ENCODE measurements around the gene ZNF132. TPM values are rescaled to one million over a fixed set of nuclear protein-coding genes. Genes with fewer than 3 reads are reported as not detected.

The ZNF132 gene
- total RNA-seq, 1 experiment from 2014 or later = 1.5 TPM

DNA sequence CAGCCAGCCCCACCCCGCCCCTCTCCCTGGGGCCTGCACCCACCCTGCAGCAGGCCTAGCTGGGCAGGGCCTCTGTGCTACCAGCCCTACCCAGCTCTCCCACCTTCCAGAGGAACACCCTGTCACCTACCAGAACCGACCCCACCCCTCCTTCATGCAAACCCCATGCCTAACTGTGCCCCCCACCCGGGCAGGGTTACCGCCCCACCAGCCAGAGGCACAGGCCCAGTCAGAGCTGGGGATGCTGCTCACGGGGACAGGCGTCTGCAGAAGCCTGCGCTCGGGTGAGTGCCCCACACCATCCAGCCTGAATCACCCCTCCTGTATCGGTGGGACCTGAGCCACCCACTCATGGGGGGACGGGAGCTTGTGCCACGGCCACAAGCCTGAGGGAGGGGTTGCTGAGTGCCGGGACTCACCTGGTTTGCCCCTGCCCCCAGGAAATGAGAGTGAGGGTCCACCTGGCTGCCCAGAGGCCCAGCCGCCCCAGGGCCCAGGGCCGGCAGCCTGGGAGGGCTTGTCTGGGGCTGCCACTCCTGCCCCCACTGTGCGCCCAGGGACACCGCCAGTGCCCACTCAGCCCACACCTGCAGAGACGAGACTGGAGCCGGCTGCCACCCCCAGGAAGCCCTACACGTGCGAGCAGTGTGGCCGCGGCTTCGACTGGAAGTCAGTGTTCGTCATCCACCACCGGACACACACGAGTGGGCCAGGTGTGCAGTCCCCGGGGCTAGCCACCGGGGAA, 40.0 kb upstream of the ZNF132 start:
- H3K4me3 ChIP-seq = no peak overlapping the region
- no peaks in the 10 kb centered on the region for H3K36me3 ChIP-seq (ENCODE audit: low read depth)
- H3K79me2 ChIP-seq (ENCODE audit: low read depth) = no peaks in the 10 kb centered on the region
- H3K27me3 ChIP-seq (ENCODE audit: insufficient read depth, low read depth) = no peaks in the 10 kb centered on the region
- ChIA-PET POLR2A (ENCODE audit: unreplicated experiment) (interaction anchor here (0.6 kb wide), 1 partner anchor 31 kb away, joined by 8 read pairs; no protein-coding TSS in a partner anchor), CTCF (no interaction called here)
- no peaks in the 10 kb centered on the region for H3K9me3 ChIP-seq (ENCODE audit: insufficient read depth, low read depth)
- H3K27ac ChIP-seq = no peak overlapping the region
- no peaks in the 10 kb centered on the region for H4K20me1 ChIP-seq (ENCODE audit: insufficient read depth)
- BruUV-seq (replicated peaks) = no TSS peak
- H3K4me1 ChIP-seq (replicated peaks; ENCODE audit: insufficient read depth) = peaks cover 17% of the 10 kb centered on the region; the same call in 1 of the 2 replicates
- no peak overlapping the region for H3K4me2 ChIP-seq
- intact Hi-C loops (cut with micrococcal nuclease; ENCODE audit: unreplicated experiment) = loop anchor here (5.0 kb wide), 1 partner anchor 98 kb away; the partner anchor contains the start of gene ZNF837
- no peaks in the 10 kb centered on the region for H3K9me2 ChIP-seq (ENCODE audit: insufficient read depth)
- DNase-seq = no peak
- no peak overlapping the region for H2AFZ ChIP-seq
- no peak for TF ChIP-seq EZH2 (IDR thresholded peaks at IDR 0.05; ENCODE audit: low read depth)
- TF ChIP-seq, protein P1, sequence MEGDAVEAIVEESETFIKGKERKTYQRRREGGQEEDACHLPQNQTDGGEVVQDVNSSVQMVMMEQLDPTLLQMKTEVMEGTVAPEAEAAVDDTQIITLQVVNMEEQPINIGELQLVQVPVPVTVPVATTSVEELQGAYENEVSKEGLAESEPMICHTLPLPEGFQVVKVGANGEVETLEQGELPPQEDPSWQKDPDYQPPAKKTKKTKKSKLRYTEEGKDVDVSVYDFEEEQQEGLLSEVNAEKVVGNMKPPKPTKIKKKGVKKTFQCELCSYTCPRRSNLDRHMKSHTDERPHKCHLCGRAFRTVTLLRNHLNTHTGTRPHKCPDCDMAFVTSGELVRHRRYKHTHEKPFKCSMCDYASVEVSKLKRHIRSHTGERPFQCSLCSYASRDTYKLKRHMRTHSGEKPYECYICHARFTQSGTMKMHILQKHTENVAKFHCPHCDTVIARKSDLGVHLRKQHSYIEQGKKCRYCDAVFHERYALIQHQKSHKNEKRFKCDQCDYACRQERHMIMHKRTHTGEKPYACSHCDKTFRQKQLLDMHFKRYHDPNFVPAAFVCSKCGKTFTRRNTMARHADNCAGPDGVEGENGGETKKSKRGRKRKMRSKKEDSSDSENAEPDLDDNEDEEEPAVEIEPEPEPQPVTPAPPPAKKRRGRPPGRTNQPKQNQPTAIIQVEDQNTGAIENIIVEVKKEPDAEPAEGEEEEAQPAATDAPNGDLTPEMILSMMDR (conservative IDR thresholded peaks at IDR 0.05) = no peak
- H3F3A ChIP-seq (ENCODE audit: insufficient read depth, low read depth) = peaks cover 8% of the 10 kb centered on the region

DNA sequence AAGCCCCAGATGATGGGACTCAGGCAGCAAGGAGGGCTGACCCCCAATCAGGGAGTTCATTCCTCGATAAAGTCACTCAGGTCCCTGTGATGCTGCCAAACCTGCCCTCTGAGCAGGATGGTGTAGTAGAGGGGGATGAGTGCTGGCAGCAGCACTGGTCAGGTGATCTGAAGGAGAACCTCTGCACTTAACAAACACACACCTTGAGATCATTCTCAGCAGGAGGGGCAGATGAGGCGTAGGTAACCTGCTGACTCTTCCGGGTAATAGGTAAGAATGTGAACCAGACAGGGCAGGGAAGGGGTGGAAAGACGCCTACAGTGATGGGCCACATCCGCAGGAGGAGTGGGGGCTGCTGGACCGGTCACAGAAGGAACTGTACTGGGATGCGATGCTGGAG, 39.4 kb upstream of the ZNF132 start:
- Histone ChIP-seq H3K4me2 (no peak overlapping the region), H3K27ac (no peak overlapping the region), H3K9me2 (ENCODE audit: insufficient read depth) (no peaks in the 10 kb centered on the region), H3K4me3 (no peak overlapping the region), H3K79me2 (ENCODE audit: low read depth) (no peaks in the 10 kb centered on the region), H2AFZ (no peak overlapping the region), H3K36me3 (ENCODE audit: low read depth) (no peaks in the 10 kb centered on the region), H3K27me3 (ENCODE audit: insufficient read depth, low read depth) (no peaks in the 10 kb centered on the region), H3K9me3 (ENCODE audit: insufficient read depth, low read depth) (no peaks in the 10 kb centered on the region), H3F3A (ENCODE audit: insufficient read depth, low read depth) (peaks cover 9% of the 10 kb centered on the region), H3K4me1 (replicated peaks; ENCODE audit: insufficient read depth) (peaks cover 18% of the 10 kb centered on the region; the same call in 1 of the 2 replicates), H4K20me1 (ENCODE audit: insufficient read depth) (no peaks in the 10 kb centered on the region)
- POLR2A ChIA-PET (ENCODE audit: unreplicated experiment) = interaction anchor here (0.6 kb wide), 1 partner anchor 31 kb away, joined by 8 read pairs; no protein-coding TSS in a partner anchor
- peak in 1 of 2 experiments; percentile 62 for DNase-seq
- intact Hi-C loops (cut with micrococcal nuclease; ENCODE audit: unreplicated experiment) = loop anchor here (5.0 kb wide), 1 partner anchor 97 kb away; the partner anchor contains the start of gene ZNF837
- no TSS peak for BruUV-seq (replicated peaks)
- TF ChIP-seq EZH2 (IDR thresholded peaks at IDR 0.05; ENCODE audit: low read depth) = no peak
- TF ChIP-seq, protein P1 (conservative IDR thresholded peaks at IDR 0.05) = no peak
- CTCF ChIA-PET = no interaction called here

DNA sequence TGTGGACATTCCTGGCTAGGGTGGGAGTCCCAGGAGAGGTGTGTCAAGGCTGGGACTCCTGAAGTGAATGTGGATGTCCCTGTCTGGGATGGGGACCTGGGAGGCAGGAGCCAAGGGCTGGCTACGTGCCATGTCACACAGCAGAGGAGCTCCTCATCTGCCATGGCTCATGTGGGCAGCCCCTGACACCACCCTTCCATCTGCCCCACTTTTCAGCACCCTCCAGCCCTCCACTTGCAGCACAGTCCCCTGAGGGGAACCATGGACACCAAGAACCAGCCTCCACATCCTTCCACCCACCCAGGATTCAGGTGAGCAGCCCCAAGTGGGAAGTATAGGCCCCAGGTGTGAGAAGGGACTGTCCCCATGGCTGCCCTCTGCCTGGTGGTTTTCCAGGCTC, 37.9 kb upstream of the ZNF132 start:
- no peak overlapping the region for H2AFZ ChIP-seq
- no peaks in the 10 kb centered on the region for H3K9me2 ChIP-seq (ENCODE audit: insufficient read depth)
- H3K27me3 ChIP-seq (ENCODE audit: insufficient read depth, low read depth) = no peaks in the 10 kb centered on the region
- no peaks in the 10 kb centered on the region for H3K36me3 ChIP-seq (ENCODE audit: low read depth)
- no TSS peak for BruUV-seq (replicated peaks)
- intact Hi-C loops (cut with micrococcal nuclease; ENCODE audit: unreplicated experiment) = loop anchor here (5.0 kb wide), 1 partner anchor 96 kb away; the partner anchor contains the start of gene ZNF837
- H3K27ac ChIP-seq = no peak overlapping the region
- H3K4me1 ChIP-seq (replicated peaks; ENCODE audit: insufficient read depth) = peaks cover 18% of the 10 kb centered on the region; the same call in 1 of the 2 replicates
- no peaks in the 10 kb centered on the region for H4K20me1 ChIP-seq (ENCODE audit: insufficient read depth)
- H3K4me3 ChIP-seq = no peak overlapping the region
- POLR2A ChIA-PET (ENCODE audit: unreplicated experiment) = no interaction called here
- H3F3A ChIP-seq (ENCODE audit: insufficient read depth, low read depth) = peaks cover 15% of the 10 kb centered on the region
- DNase-seq = no peak
- TF ChIP-seq, protein P1 (conservative IDR thresholded peaks at IDR 0.05) = no peak
- no peak for TF ChIP-seq EZH2 (IDR thresholded peaks at IDR 0.05; ENCODE audit: low read depth)
- H3K9me3 ChIP-seq (ENCODE audit: insufficient read depth, low read depth) = no peaks in the 10 kb centered on the region
- H3K79me2 ChIP-seq (ENCODE audit: low read depth) = no peaks in the 10 kb centered on the region
- no peak overlapping the region for H3K4me2 ChIP-seq
- CTCF ChIA-PET = no interaction called here
